Measurements from ENCODE around the gene PTPN12.
"Not testable (repeated sequence)": the region's sequence is repeated elsewhere in the genome, so short reads cannot be mapped to it uniquely, and the experiment has no call there.

PTPN12 gene

DNA sequence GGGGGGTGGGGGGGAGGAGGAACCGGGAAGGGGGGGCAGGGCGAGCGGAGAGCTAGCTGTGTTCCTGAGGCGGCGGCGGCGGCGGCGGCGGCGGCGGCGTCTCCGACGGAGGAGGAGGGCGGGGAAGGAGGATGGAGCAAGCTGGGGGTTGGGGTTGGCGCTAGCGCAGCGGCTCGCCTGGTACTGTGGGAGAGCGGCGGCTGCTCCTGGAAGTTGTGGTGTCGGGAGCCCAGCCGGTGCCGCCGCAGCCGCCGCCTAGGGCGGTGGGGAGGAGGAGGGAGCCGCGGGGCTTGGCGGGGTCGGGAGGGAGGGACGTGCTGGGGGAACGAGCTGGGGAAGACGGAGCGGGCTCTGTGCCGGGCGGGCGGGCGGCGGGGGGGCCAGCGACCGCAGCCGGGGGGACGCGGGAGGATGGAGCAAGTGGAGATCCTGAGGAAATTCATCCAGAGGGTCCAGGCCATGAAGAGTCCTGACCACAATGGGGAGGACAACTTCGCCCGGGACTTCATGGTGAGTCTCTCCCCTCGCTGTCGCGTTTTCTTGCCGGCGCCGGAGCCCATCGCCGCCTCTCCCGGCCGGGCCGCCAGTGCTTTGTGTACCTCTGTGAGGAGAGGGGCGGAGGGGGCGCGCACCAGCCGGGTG is at the start of gene PTPN12:
Gene PTPN12 (plus strand): TSS at position 160 of the 642 bp plus-strand sequence. CDS start 252 bp downstream, at position 412.
- DNase-seq (ENCODE audit: low read depth) = peak; percentile 27

DNA sequence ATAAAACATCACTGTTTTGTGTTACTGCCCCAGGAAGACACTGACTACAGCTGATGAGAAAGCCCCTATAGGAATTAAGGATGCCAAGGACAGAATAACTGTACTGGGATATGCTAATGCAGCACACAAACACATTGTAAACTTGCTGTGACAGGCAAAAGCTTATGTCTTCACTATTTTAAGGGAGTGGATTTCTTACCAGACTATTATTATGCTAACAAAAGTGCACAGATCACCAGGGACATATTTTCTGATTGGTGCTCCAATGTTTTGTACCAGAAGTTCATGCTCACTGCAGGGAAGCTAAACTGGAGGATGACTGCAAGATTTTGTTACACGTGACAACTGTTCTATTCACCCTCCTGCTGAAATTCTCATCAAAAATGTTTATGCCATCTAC is 48.1 kb upstream of the PTPN12 start:
- DNase-seq (ENCODE audit: low read depth) = no peak

DNA sequence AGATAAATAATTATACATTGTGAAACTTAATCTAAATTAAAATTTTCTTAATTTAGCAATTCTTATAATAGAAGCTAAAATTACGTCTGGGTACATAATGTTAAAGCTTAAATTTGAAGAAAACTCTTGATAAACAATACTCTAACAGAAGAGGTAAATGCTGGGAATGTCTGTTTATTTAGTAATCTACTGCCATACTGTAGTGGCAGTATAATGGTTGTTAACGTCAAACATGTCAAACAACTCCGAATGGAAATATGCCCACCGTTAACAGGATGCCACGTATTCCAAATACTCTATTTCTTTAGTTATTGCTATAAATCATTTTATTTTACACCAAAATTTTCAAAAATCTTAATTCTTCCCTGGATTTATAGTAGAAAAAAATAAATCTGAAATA is 40.0 kb upstream of the PTPN12 start:
- no peak for DNase-seq (ENCODE audit: low read depth)

DNA sequence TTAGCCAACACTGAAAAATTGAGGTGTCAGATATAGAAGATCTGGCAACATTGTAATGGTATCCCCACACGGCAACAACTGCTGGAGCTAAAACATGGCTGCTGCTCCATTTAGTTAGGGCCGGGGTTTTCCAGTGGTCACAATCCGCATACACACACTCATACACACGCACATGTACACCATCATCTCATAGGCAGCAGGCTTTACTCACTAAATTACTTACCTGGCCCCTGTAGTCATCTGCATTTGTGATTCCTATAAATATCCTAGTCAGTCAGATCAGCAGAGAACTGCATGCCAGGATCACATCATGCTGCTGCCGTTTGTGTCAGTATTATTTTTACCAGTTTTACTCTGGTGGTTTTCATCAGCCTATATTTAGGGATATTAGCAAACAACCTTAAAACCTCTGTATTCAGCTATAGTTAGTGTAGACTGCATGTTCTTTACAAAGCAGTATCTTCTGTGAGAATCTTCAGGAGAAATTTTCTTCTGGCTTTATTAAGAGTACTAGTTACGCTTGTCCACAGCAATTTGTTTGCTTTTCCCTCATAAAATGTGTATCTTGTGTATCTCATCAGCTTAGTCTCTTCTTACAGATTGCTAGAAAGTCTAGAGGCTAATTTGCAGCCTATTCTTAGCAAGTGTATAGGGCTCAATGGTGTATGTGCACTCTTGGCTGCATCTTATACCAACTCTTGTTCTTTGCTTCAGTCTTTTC is 38.3 kb upstream of the PTPN12 start:
- DNase-seq (ENCODE audit: low read depth) = no peak

DNA sequence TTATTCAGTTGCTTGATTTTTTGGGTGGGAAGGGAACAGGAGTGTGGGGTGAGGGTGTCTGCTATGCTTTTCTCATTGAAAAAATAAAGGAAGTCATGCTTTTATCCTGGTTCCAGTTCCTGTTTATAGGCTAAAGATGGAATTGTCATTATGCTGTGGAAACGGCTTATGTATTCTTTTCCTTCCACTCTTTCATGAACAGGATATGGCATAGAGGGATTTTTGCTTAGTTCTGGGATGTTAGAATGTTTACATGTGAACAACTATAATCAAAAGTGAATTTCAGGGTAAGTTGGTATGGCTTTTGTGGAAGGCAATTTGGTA is 35.9 kb upstream of the PTPN12 start:
- no peak for DNase-seq (ENCODE audit: low read depth)

DNA sequence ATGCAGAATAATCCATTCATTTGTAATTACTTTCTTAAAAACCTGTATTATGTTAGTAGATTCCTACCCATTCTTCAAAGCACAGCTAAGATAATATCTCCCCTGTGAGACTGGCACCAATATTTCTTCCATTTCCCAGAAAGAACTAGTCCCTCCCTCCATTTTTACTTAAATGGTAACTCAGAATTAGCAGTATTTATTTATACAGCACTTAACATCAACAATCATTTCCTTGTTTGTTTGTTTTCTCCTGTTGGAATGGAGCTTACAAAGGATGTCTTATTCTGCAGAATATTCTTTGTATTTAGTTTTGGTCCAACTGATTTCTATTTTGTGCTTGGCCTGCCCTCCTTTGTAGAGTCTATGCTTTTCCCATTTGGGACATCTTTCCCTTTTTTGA is 32.1 kb upstream of the PTPN12 start:
- no peak for DNase-seq (ENCODE audit: low read depth)

DNA sequence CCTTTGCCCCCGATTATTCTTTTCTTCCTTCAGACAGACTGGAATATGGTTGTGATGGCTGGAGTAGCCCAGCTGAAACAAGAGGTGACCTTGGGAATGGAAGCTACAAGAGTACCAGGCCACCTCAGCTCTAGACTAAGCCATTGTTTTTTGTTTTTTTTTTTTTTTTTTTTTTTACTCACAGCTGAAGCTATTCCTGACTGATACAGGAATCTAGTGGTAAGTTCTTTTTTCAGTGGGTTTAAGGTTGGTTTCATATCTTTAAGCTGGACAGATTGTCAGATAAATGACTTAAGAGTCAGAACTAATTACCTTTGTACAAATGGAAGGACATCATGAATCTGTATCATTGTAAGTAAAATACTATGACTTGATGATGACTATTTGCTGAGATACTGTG is 30.2 kb upstream of the PTPN12 start:
- no peak for DNase-seq (ENCODE audit: low read depth)

DNA sequence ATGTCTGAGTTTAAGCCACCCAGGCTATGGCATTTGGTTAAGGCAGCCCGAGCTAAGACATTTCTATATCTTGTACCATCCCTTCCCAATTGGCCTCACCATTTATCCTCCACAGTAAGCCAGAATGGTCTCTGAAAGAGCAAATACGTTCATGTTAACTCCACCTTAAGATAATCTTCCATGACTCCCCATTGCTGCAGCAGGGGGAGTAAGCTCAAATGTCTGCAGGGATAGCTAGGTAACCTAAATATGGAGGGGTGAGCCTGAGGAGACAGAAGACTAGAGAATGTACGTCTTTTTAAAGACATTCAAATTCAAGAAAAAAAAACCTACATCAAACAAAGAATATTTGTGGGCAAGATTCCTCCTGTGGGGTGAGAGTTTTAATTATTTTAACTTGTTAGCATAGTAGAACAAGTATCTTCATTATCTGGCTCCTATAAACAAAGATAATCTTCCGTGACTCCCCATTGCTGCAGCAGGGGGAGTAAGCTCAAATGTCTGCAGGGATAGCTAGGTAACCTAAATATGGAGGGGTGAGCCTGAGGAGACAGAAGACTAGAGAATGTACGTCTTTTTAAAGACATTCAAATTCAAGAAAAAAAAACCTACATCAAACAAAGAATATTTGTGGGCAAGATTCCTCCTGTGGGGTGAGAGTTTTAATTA is 24.0 kb upstream of the PTPN12 start:
- not testable (repeated sequence) for DNase-seq (ENCODE audit: low read depth)

DNA sequence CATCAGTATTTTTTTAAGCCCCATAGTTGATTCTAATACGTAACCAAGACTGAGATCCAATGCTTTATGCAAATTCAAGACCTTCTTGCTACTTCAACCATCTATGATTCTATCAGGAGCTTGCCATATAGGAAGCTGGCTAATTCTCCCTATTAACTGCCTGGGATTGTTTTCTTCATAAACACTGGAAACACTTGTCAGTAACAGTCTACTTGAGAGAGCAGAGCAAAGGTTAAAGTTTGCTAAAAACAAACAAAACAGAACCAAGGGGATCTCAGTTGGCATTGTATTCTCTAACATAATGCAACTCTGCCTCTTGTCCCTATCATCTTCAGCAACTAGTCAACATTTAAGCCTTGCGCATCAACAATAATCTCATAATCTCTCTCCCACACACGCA is 21.0 kb upstream of the PTPN12 start:
- DNase-seq (ENCODE audit: low read depth) = no peak

DNA sequence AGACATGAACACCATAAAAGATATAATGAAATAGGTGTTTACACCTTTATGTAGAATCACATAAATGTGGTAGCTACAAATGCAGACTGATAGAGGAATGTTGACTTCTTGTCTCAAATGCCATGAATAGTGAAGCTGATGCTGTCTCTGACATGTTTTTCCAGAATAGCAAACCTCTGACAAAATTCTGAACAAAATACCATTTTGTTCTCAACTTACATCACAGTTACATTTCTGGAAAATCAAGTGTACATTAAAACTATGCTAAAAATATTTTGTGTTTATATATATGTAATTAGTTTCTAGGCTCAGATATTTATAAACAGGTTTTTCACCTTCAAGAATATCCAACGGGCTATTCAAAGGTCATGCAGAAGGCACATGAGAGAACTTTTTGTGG is 16.8 kb upstream of the PTPN12 start:
- DNase-seq (ENCODE audit: low read depth) = no peak

DNA sequence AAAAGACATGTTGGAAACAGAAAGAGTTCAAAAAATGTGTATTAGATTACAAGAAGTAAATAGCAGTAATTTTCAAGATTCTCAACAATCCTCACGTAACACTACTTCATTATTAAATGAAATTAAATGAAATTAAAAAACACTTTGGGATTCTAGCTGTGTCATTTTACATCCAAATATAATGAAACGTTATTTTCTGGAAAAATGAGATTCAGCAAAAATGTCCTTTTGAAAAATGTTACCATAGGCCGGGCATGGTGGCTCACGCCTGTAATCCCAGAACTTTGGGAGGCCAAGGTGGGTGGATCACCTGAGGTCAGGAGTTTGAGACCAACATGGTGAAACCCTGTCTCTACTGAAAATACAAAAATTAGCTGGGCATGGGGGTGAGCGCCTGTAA is 15.6 kb upstream of the PTPN12 start:
- not testable (repeated sequence) for DNase-seq (ENCODE audit: low read depth)

DNA sequence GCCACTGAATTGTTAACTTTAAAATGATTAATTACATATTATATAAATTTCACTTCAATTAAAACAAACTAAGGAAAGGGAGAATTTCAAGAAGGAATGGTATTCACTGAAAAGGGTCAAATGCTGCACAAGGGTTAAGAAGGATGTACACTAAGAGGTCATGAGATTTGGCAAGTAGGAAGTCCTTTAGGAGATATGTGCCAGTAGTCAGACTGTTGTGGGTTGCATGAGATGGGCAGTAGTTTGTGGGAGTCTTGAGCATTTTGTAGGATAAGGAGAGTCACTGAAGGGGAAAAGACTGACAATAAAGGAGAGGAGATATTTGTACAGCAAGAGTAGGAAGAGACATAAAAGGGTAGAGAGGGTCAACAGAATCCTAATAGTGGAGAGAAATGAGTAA is 12.4 kb upstream of the PTPN12 start:
- no peak for DNase-seq (ENCODE audit: low read depth)

DNA sequence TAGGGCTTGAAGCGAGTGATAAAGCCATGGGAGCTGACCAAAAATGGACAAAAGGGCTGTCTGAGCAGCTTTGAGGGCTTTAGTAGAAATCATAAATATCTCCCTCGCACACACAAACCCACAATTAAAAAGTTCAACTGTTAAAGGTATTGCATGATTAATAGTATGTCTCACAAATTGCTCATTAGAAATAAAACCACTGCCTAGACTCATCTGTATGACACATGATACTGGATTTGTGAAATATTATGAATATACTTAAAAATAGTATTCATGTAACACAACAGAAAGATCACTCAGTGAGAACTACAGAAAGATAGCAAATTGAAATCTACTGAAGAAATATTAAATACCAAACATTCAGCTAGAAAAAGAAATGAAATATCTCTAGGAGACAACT is 11.9 kb upstream of the PTPN12 start:
- DNase-seq (ENCODE audit: low read depth) = no peak

DNA sequence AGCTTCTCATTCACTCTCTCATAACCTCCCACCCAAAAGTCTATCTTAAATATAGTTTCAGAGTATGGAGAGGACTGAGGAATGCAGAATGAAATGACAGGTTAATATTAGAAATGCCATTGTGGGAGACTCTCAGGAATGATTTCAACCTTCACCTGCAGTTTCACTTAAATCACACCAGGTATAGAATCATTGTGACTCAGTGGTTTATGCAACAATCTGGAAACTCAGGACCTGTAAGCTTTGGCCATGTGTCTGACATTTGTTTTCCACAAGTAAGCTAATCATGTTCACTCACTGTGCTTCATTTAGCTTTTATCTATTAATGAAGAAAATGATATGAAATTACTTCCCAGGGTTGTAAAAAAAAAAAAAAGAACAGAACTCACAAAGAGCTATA is 8.7 kb upstream of the PTPN12 start:
- DNase-seq (ENCODE audit: low read depth) = no peak

DNA sequence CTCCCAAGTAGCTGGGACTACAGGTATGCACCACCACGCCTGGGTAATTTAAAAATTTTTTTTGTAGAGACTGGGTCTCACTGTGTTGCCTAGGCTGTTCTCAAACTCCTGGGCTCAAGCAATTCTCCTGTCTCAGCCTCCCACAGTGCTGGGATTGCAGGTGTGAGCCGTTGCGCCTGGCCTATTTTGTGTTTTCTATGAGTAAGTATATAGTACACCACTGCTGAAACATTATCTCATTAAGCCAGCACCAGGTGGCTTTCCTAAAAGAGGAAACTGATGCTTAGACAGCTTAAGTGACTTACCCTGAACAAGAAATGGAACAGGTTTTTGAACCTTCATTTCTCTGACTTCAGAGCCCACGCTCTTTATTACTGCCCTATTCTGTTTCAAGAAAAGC is 7.8 kb upstream of the PTPN12 start:
- DNase-seq (ENCODE audit: low read depth) = no peak

DNA sequence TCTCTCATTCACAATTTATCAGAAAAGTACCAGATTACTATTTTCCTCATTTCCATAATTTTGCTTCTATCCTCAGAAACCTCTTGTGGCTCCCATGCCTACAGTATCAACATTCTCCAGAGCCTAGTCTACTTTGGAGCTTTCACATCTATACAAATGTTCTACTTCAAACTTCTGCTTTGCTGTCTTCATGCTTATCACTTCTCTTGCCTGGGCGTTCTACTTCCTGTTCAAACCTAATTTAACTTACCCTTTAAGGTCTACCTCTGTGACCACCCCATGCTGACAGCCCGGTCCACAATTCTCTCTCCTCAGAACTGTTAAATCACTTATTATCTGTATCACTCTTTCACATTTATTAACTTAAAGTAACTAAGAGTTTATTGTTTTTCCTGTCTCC is 6.1 kb upstream of the PTPN12 start:
- DNase-seq (ENCODE audit: low read depth) = no peak

DNA sequence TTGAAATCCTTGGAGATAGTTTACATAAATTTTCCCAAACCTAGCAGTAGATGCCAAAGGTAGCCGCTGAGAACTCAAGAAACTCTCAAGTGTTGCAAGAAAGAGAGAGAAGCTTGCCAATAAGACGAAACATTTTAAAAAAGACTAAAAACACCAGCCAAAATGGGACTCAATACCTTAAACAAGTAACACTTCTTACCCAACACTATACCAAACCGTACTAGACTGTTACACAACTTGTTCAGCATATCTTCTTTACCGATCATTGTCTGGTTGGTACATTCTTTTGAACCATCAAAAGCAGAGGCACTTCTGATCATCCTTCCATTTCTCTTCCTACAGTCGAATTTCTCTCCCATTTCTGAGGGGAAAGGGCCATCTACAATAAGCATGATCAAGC is 4.8 kb upstream of the PTPN12 start:
- DNase-seq (ENCODE audit: low read depth) = no peak

DNA sequence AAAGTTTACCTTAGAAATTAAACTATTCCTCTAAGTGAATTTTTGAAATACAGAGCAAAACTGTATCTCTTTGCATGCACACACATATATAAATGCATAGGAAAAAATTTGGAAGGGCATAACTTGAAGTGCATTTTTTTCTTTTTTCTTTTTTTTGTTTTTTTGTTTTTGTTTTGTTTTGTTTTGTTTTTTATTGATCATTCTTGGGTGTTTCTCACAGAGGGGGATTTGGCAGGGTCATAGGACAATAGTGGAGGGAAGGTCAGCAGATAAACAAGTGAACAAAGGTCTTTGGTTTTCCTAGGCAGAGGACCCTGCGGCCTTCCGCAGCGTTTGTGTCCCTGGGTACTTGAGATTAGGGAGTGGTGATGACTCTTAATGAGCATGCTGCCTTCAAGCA is 4.4 kb upstream of the PTPN12 start:
- not testable (repeated sequence) for DNase-seq (ENCODE audit: low read depth)

DNA sequence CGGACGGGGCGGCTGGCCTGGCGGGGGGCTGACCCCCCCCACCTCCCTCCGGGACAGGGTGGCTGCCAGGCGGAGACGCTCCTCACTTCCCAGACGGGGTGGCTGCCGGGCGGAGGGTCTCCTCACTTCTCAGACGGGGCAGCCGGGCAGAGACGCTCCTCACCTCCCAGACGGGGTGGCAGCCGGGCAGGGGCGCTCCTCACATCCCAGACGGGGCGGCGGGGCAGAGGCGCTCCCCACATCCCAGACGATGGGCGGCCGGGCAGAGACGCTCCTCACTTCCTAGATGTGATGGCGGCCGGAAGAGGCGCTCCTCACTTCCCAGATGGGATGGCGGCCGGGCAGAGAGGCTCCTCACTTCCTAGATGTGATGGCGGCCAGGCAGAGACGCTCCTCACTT is 3.0 kb upstream of the PTPN12 start:
- DNase-seq (ENCODE audit: low read depth) = not testable (repeated sequence)

DNA sequence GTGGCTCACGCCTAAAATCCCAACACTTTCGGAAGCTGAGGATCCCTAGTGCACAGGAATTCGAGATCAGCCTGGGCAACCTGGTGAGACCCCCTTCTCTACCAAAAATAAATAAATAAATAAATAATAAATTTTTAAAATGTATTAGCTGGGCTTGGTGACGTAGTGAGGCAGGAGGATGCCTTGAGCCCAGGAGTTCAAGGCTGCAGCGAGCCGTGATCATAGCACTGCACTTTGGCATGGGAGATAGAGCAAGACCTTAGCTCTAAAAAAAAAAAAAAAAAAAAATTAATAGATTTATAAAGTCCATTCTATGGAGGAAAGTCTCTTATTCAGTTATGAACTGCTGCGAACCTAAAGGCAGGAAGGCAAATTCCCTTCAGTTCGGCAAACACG is 1.1 kb upstream of the PTPN12 start:
- no peak for DNase-seq (ENCODE audit: low read depth)

DNA sequence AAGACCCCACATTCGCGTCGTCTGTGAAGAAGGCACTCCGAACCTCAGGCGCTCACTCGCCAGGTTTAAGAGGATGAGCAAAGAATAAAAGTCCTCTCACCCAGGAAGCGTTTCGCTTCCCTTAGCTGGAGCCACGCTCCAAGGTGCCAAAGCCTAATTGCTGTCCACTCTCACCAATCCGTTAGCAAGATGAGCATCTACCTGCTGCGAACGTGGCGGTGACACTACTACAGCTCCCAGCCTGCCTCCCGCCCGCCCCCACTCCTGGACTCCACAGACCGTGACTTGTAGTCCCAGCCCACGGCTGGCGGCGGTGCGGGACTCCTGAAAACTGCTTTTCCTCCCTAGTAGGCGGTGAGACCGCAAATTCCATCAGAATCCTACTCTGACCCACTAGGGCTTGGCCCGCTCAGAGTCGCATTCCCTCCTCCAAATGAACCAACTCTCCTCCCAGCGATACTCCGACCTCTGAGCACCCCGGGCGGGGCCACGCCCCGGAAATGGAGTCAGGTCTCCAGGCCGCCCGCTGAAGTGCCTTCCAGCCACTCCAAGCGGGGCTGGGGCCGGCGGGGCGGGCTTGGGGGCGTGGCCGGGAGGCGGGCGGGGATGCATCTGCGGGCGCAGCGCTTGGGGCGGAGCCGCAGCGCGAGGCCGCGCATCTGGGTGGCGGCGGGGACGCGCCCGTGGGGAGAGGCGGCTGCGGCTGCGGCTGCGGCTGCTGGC is 521 bp upstream of the PTPN12 start:
- DNase-seq (ENCODE audit: low read depth) = peak; percentile 98

DNA sequence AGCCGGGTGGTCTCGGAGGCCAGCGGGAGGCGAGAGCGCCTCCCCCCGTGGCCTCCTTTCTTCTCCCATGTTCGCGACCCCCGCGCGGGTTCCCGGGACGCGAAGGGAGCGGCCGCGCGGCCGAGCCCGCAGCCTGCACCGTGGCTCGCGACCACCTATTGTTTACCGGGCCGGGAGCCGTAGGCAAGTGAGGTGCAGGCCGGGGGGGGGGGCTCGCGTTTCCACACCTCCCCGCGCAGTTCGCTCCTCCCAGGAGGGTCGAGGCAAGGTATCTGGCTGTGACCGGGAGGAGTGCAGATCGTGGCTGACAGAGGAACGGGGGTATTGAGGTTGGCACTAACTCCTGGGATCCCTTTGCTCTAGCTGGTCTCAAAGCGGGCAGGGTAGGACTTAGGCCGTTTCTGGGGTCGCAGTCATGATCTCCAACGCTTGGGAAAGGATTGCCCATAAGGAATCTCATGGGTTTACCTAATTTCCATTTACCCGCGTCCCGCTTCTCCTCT is 734 bp downstream of the PTPN12 start:
- DNase-seq (ENCODE audit: low read depth) = peak; percentile 19
